Measurements from ENCODE around the gene UBR1. TPM values are rescaled to one million over a fixed set of nuclear protein-coding genes. Genes with fewer than 3 reads are reported as not detected.

UBR1 gene
- total and polyA plus RNA-seq, 10 of the 15 experiments (the other 5 are each of a cell fraction or from before 2014, with no cell fraction given), result 4.5 to 27.5 (median 16.7) TPM

- in situ Hi-C loops (cut with MboI), result no loop called here
- H3K27me3 ChIP-seq (replicated peaks in 1 of 2; ENCODE audit: control insufficient read depth in 2 of 2, insufficient read depth in 2 of 2, low read length in 1 of 2), result no peaks in the 10 kb centered on the region
- no peak overlapping the region for H3K4me3 ChIP-seq
- ChIA-PET SMC1A (ENCODE audit: uncharacterized antibody, unreplicated experiment) (no interaction called here), RAD21 (ENCODE audit: unreplicated experiment) (no interaction called here), POLR2A (no interaction called here), CTCF (interaction anchor here (1.4 kb wide), 1 partner anchor 29 kb away, joined by 3 read pairs; no protein-coding TSS in a partner anchor)
- intact Hi-C loops (cut with micrococcal nuclease; ENCODE audit: unreplicated experiment), result no loop called here
- no peak for ATAC-seq
- WGBS (ENCODE audit: insufficient coverage, insufficient replicate concordance, low lambda C conversion rate, missing lambda C conversion rate), result 100% methylated on average over 4 of the region's 4 CpGs
- no peaks in the 10 kb centered on the region for H3K9me3 ChIP-seq (replicated peaks; ENCODE audit: control insufficient read depth, insufficient read depth, low read length)
- DNase-seq (ENCODE audit: low read depth, low spot score), result no peak
- no peak overlapping the region for H3K4me2 ChIP-seq (ENCODE audit: control insufficient read depth, insufficient read depth)
- FAIRE-seq, result no peak
- H4K20me1 ChIP-seq (ENCODE audit: control insufficient read depth, insufficient read depth), result no peaks in the 10 kb centered on the region
- no peaks in the 10 kb centered on the region for H3K4me1 ChIP-seq (ENCODE audit: control insufficient read depth, insufficient read depth, low read length)
- BruUV-seq (replicated peaks), result no TSS peak
- no peak overlapping the region for H3K9ac ChIP-seq (ENCODE audit: control insufficient read depth, insufficient read depth, low read length)
- H3K36me3 ChIP-seq (ENCODE audit: control insufficient read depth in 2 of 2, insufficient read depth in 2 of 2, low read length in 1 of 2), result peaks cover 3 to 10% of the 10 kb centered on the region in 2 experiments; a peak in 3 of 4 replicates
- H3K79me2 ChIP-seq (ENCODE audit: control insufficient read depth, insufficient read depth, low read length), result no peaks in the 10 kb centered on the region
- no peak overlapping the region for H2AFZ ChIP-seq (ENCODE audit: control insufficient read depth, low read depth, low read length)
- no peak overlapping the region for H3K27ac ChIP-seq (ENCODE audit: control insufficient read depth, insufficient read depth)
- no peak for TF ChIP-seq POLR2AphosphoS2 (IDR thresholded peaks at IDR 0.05; ENCODE audit: low read depth, low read length)
- no peak for TF ChIP-seq PKNOX1 (IDR thresholded peaks at IDR 0.05)
- no peak for TF ChIP-seq EZH2 (IDR thresholded peaks at IDR 0.05; ENCODE audit: borderline replicate concordance, control insufficient read depth, low read depth, low read length)
- no peak for TF ChIP-seq ZBTB33 (IDR thresholded peaks at IDR 0.05)
- no peak for TF ChIP-seq EGR1 (IDR thresholded peaks at IDR 0.05; ENCODE audit: borderline replicate concordance in 1 of 2, low read depth in 2 of 2, low read length in 2 of 2)
- TF ChIP-seq KAT2A (conservative IDR thresholded peaks at IDR 0.05; ENCODE audit: control insufficient read depth, low read depth, low read length), result no peak
- no peak for TF ChIP-seq ELK1 (IDR thresholded peaks at IDR 0.05; ENCODE audit: low read depth, low read length)
- no peak for TF ChIP-seq GATAD2B (conservative IDR thresholded peaks at IDR 0.05; ENCODE audit: low read depth)
- TF ChIP-seq TCF3 (IDR thresholded peaks at IDR 0.05; ENCODE audit: borderline replicate concordance, insufficient read depth, low read depth, low read length), result no peak
- no peak for TF ChIP-seq RFX5 (IDR thresholded peaks at IDR 0.05; ENCODE audit: low read depth, low read length)
- no peak for TF ChIP-seq BCL3 (IDR thresholded peaks at IDR 0.05; ENCODE audit: borderline replicate concordance, insufficient read depth, low read depth, low read length, poor library complexity, severe bottlenecking)
- TF ChIP-seq YBX1 (IDR thresholded peaks at IDR 0.05), result no peak
- no peak for TF ChIP-seq DPF2 (IDR thresholded peaks at IDR 0.05)
- TF ChIP-seq ZBTB40 (IDR thresholded peaks at IDR 0.05; ENCODE audit: borderline replicate concordance), result no peak
- TF ChIP-seq TAF1 (IDR thresholded peaks at IDR 0.05; ENCODE audit: borderline replicate concordance, low read depth, low read length), result no peak
Observed at GRCh38 chr15:42954291-42954690, 151.5 kb downstream of the UBR1 start.

All from GM12878 (cell line).